ENCODE measurements around the gene HSPA12A.

The HSPA12A gene

DNA sequence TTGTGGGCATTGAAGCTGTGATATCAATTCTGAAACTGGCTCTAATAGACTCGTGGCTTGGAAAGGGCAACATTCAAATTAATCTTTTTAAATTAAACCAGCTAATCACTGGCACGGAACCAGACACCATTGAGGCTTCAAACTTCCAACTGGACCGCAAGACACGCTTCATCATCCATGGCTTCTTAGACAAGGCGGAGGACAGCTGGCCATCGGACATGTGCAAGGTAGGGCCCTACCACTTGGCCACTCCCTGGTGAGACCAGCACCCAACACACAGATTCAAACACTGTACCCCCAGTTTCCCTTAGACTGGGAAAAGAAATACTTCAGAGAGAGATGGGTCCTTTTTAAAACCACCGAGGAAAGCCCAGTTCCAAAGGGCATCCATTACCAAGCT lies 116.5 kb downstream of the HSPA12A start:
- no peak for DNase-seq

DNA sequence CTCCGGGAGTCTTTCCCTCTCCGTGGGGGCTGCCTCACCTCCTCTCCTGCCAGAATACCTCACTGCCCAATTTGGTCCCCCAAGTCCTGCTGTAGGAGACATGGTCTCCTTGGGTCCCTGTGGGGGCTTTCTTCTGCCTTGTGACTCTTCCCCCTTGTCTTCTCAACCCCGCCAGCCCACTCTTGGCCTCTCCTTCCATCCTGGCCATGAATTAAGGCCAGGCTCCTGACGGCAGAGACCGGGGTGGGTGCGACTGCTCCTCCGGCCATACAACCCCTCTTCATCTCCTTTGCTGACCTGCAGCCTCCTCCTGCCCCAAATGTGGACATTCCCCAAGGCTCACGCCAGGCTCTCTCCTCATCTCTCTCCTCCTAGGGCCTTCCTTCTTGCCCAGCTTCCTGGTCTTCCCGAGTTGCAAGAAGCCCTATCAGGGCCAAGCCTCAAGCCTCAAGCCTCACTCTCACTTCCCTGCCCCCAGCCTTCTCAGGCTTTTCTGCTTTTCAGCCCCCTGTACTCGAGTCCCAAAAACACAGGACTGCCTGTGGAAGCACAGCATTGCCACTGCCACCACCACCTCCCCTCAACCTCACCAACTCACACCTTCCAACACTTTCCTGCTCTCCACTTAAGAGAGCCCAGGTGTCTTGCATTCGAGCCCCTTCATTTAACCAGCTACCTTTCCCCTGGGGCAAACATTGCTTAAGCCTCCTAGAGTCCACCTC lies 120.3 kb downstream of the HSPA12A start:
- DNase-seq, result no peak

DNA sequence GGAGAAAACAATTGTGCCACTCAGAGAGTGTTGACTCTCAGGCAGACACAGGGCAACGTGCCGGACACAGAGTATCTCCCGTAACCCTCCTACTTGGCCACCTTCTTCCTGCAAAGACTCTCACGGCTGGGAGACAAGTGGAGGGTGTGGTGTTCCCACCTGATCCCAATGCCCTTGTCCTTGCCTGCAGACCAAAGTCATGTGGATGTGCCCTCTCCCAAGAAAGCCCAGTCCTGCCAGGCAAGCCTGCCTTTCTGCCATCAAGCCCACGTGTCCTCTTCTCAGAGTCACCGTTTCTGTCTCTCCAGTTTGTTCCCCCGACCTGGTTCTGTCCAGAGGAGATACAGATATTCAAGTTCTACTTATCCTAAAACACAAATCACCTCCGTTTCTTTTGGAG lies 120.9 kb downstream of the HSPA12A start:
- DNase-seq, result no peak

Data from NCI-H146 (cell line).